ENCODE results near the gene RAD51B. TPM values are rescaled to one million over a fixed set of nuclear protein-coding genes. Genes with fewer than 3 reads are reported as not detected.

RAD51B gene
- total RNA-seq, 1 experiment from 2014 or later, result 23.3 TPM

DNA sequence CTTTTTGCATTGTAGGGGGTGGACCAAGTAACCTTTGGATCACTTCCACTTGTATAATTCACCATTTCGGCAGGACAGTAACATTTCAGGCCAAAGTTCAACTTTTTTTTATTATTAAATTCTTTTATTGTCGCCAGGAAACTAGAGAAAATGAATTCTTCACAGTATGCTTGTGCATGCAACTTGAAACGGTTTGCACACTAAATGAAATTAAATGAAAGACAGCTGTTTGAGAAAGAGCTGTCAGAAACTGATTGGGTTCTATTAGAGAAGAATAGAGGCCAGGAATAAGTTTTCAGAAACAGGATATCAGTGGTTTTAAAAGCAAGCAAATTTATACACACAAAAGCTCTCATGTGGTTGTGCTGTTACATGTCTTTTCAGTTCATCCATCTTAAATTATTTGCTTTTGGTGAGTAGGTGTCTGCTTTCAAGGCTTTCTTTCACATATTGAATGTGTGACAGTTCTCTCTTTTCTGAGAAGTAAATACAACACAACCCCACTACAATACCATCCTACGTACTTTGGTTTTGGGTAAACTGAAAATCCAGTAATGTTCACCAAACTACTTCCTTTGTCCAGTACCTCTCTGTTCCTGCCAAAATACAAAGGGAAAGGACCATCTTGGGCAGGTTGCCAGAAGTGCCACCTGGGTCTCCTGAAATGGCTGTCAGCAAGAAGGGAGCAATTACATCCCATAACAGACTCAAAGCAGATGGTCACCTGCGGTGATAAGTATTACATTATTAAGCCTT is 291.7 kb downstream of the RAD51B start:
- H3K4me1 ChIP-seq (ENCODE audit: insufficient read depth, low read length, poor library complexity, severe bottlenecking), result peaks cover 51% of the 10 kb centered on the region
- H3K4me3 ChIP-seq (ENCODE audit: low read depth, low read length, poor library complexity, severe bottlenecking), result no peak overlapping the region
- no peak for TF ChIP-seq CTCF (conservative IDR thresholded peaks at IDR 0.05; ENCODE audit: low read depth, low read length)
- TF ChIP-seq EZH2 (IDR thresholded peaks at IDR 0.05; ENCODE audit: borderline replicate concordance, low read depth, low read length, poor library complexity, severe bottlenecking), result no peak
- intact Hi-C loops (cut with micrococcal nuclease; ENCODE audit: unreplicated experiment), result no loop called here
- H3K36me3 ChIP-seq (ENCODE audit: insufficient read depth, low read length, poor library complexity, severe bottlenecking), result no peaks in the 10 kb centered on the region
- POLR2A ChIA-PET (ENCODE audit: low non-redundant PET), result no interaction called here
- H3K9me3 ChIP-seq (ENCODE audit: low read depth, low read length, poor library complexity, severe bottlenecking), result no peaks in the 10 kb centered on the region
- H3K27me3 ChIP-seq (replicated peaks; ENCODE audit: insufficient read depth, low read depth, low read length, poor library complexity), result no peaks in the 10 kb centered on the region
- peak overlapping the region; percentile 69 for H3K27ac ChIP-seq (ENCODE audit: low read depth, low read length, poor library complexity, severe bottlenecking)
- DNase-seq (ENCODE audit: low spot score), result peak; percentile 60
- CTCF ChIA-PET, result no interaction called here
- no TSS peak for BruUV-seq (replicated peaks)

DNA sequence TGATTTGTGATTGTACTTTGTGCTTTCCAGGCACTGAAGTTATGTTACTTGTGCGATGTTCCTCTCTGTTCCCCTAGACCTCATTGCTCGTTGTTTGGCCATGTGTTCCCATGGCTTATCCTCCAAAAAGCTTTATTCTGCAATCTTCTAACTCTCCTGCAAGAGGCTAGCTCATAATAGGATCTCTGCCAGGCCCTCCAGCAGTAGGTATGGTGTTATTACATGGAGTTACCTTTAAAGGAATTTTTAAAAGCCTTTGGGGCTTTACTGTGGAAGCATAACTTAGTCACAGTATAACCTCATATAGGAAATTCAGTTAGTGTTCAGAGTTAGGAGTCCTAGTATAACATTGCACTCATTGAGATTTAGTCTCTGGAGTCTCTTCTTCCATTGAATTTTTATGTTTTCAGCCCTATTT is 292.3 kb downstream of the RAD51B start:
- BruUV-seq (replicated peaks), result no TSS peak
- ChIA-PET CTCF (no interaction called here), POLR2A (ENCODE audit: low non-redundant PET) (no interaction called here)
- Histone ChIP-seq H3K36me3 (ENCODE audit: insufficient read depth, low read length, poor library complexity, severe bottlenecking) (no peaks in the 10 kb centered on the region), H3K27me3 (replicated peaks; ENCODE audit: insufficient read depth, low read depth, low read length, poor library complexity) (no peaks in the 10 kb centered on the region), H3K9me3 (ENCODE audit: low read depth, low read length, poor library complexity, severe bottlenecking) (no peaks in the 10 kb centered on the region), H3K4me3 (ENCODE audit: low read depth, low read length, poor library complexity, severe bottlenecking) (no peak overlapping the region), H3K4me1 (ENCODE audit: insufficient read depth, low read length, poor library complexity, severe bottlenecking) (peaks cover 51% of the 10 kb centered on the region), H3K27ac (ENCODE audit: low read depth, low read length, poor library complexity, severe bottlenecking) (peak overlapping the region; percentile 69)
- DNase-seq (ENCODE audit: low spot score), result no peak
- no peak for TF ChIP-seq CTCF (conservative IDR thresholded peaks at IDR 0.05; ENCODE audit: low read depth, low read length)
- TF ChIP-seq EZH2 (IDR thresholded peaks at IDR 0.05; ENCODE audit: borderline replicate concordance, low read depth, low read length, poor library complexity, severe bottlenecking), result no peak
- intact Hi-C loops (cut with micrococcal nuclease; ENCODE audit: unreplicated experiment), result loop anchor here (2.0 kb wide), 1 partner anchor 41 kb away; no protein-coding TSS in a partner anchor

GRCh38 chr14:68112442-68112841 is 292.9 kb downstream of the RAD51B start:
- Histone ChIP-seq H3K27ac (ENCODE audit: low read depth, low read length, poor library complexity, severe bottlenecking) (peak overlapping the region; percentile 69), H3K4me3 (ENCODE audit: low read depth, low read length, poor library complexity, severe bottlenecking) (no peak overlapping the region), H3K36me3 (ENCODE audit: insufficient read depth, low read length, poor library complexity, severe bottlenecking) (no peaks in the 10 kb centered on the region), H3K4me1 (ENCODE audit: insufficient read depth, low read length, poor library complexity, severe bottlenecking) (peaks cover 51% of the 10 kb centered on the region), H3K9me3 (ENCODE audit: low read depth, low read length, poor library complexity, severe bottlenecking) (no peaks in the 10 kb centered on the region), H3K27me3 (replicated peaks; ENCODE audit: insufficient read depth, low read depth, low read length, poor library complexity) (no peaks in the 10 kb centered on the region)
- TF ChIP-seq EZH2 (IDR thresholded peaks at IDR 0.05; ENCODE audit: borderline replicate concordance, low read depth, low read length, poor library complexity, severe bottlenecking) (no peak), CTCF (conservative IDR thresholded peaks at IDR 0.05; ENCODE audit: low read depth, low read length) (no peak)
- ChIA-PET POLR2A (ENCODE audit: low non-redundant PET) (interaction anchor here (0.6 kb wide), 1 partner anchor 11 kb away, joined by 4 read pairs; no protein-coding TSS in a partner anchor), CTCF (no interaction called here)
- DNase-seq (ENCODE audit: low spot score), result no peak
- intact Hi-C loops (cut with micrococcal nuclease; ENCODE audit: unreplicated experiment), result loop anchor here (2.0 kb wide), 1 partner anchor 40 kb away; no protein-coding TSS in a partner anchor
- BruUV-seq (replicated peaks), result no TSS peak

Measured in A673 (cell line).